Psoas muscle (tissue), 8 donors: ENCODE results near the gene MDM2. TPM values are rescaled to one million over a fixed set of nuclear protein-coding genes. Genes with fewer than 3 reads are reported as not detected.
A peak's percentile ranks its signal among the peaks of the same experiment; 100 is the strongest.

Experiments
- ATAC-seq, 4 donors: fragments of 200-7000 bp; cut with Tn5 transposase; one replicate each; pipeline ENCODE4 v1.9.1; 2020; ENCODE audit warnings: moderate library complexity in 3 of 4, mild to moderate bottlenecking in 2 of 4
- DNase-seq, 2 donors: peaks; one replicate each; pipeline ENCODE4 v3.0.0-alpha.2; 2020
- H3K27ac ChIP-seq: fragments of 200-600 bp; one replicate; pipeline ENCODE4 v1.8.0; 2022
- H3K27me3 ChIP-seq, 3 donors: fragments of 200-600 bp in 1 of 3; one replicate each; pipeline versions ENCODE4 v1.6.1 to v1.8.0; 2013 to 2022; ENCODE audit warnings: low read length in 2 of 3, mild to moderate bottlenecking in 2 of 3, moderate library complexity in 1 of 3; ENCODE audit not compliant: insufficient read depth in 3 of 3
- H3K36me3 ChIP-seq, 2 donors: fragments of 200-600 bp in 1 of 2; one replicate each; pipeline versions ENCODE4 v1.6.1 to v1.8.0; 2013 to 2022; ENCODE audit warnings: low read depth in 1 of 2, mild to moderate bottlenecking in 1 of 2, moderate library complexity in 1 of 2; ENCODE audit not compliant: insufficient read depth in 1 of 2
- H3K4me1 ChIP-seq: fragments of 200-600 bp; one replicate; pipeline ENCODE4 v1.8.0; 2022
- H3K4me3 ChIP-seq: fragments of 200-600 bp; one replicate; pipeline ENCODE4 v1.8.0; 2022; ENCODE audit warnings: mild to moderate bottlenecking
- H3K9me3 ChIP-seq: fragments of 200-600 bp; one replicate; pipeline ENCODE4 v1.8.0; 2022
- CTCF ChIP-seq: fragments of 200-600 bp; IDR thresholded peaks from one replicate; pipeline ENCODE4 v1.8.0; 2022; ENCODE audit warnings: antibody characterized with exemption
- WGBS, 3 donors: extraction: QIAGEN DNeasy Blood & Tissue Kit; methylation state at CpG; one replicate each; pipeline versions ENCODE4 v1.1.6 to v1.1.7; 2013; 5-methylcytosine and 5-hydroxymethylcytosine counted together
- intact Hi-C, 2 donors: fragments of 100-400 bp; cut with DNase I; formaldehyde crosslinking; loops; one replicate each; pipeline versions ENCODE4 v1.11.0 to v1.14.2; 2022
- polyA plus RNA-seq, 3 donors: library from polyadenylated mRNA; stranded (reverse); fragments of 200-250 nt; gene quantifications; one replicate each; pipeline ENCODE4 v1.2.3, GENCODE V29; 2013
- total RNA-seq, 4 donors: library from RNA; stranded (reverse); fragmentation: NEBNext Ultra II Directional in 2 of 4; extraction: Animal tissue kit (Norgen Biotek cat#: 25700) in 2 of 4; gene quantifications; one replicate each; pipeline versions ENCODE4 v1.2.1 to v1.2.4, GENCODE V29; 2021 to 2023
- donor health status: healthy with polysubstance abuse.
- donor health status: DM: no; HTN: no; CAD: no; lungs with moderate emphysema.
- donor health status: Bipolar disorder and iron deficiency.
- donor health status: healthy.
- donor health status: DM: yes; HTN: yes; CAD: no.
- donor health status: DM: no; HTN: no; CAD: no.
- donor health status: DM: no; HTN: no; CAD: no.
- donor health status: DM: yes; HTN: yes; CAD: no.

MDM2 gene
- total and polyA plus RNA-seq, 7 donors: 25.0 to 455 (median 51.8) TPM

GRCh38 chr12:68831751-68832503, 23.9 kb downstream of the MDM2 start:
- H3K4me1 ChIP-seq: peaks cover 6% of the 10 kb centered on the region
- intact Hi-C loops: loop anchor here in 1 of 2 donors (10.0 kb wide), 1 partner anchor 413 kb away; no protein-coding TSS in a partner anchor
- 93 to 98% (median 95%) methylated on average over 14 of the region's 14 CpGs for WGBS, 3 donors
- H3K4me3 ChIP-seq: no peak overlapping the region
- no peak for TF ChIP-seq CTCF
- no peak for DNase-seq
- no peak overlapping the region for H3K27ac ChIP-seq
- H3K27me3 ChIP-seq: no peaks in the 10 kb centered on the region
- ATAC-seq: no peak
- H3K9me3 ChIP-seq: no peaks in the 10 kb centered on the region
- peaks cover 5 to 97% of the 10 kb centered on the region in 2 donors for H3K36me3 ChIP-seq

GRCh38 chr12:68832504-68832867, 24.5 kb downstream of the MDM2 start:
- no peak overlapping the region for H3K4me3 ChIP-seq
- no peak for DNase-seq
- H3K4me1 ChIP-seq: peaks cover 6% of the 10 kb centered on the region
- no peaks in the 10 kb centered on the region for H3K9me3 ChIP-seq
- WGBS, 3 donors: 96 to 99% (median 96%) methylated on average over 4 of the region's 4 CpGs
- ATAC-seq: no peak
- intact Hi-C loops: loop anchor here in 1 of 2 donors (10.0 kb wide), 1 partner anchor 412 kb away; no protein-coding TSS in a partner anchor
- H3K27ac ChIP-seq: no peak overlapping the region
- peaks cover 5 to 97% of the 10 kb centered on the region in 2 donors for H3K36me3 ChIP-seq
- no peak for TF ChIP-seq CTCF
- no peaks in the 10 kb centered on the region for H3K27me3 ChIP-seq

- DNase-seq (no peak), ATAC-seq (no peak)
- whole genome bisulfite sequencing, 3 donors: 96 to 100% (median 98%) methylated on average over 4 of the region's 4 CpGs
- H3K36me3 ChIP-seq: peaks cover 5 to 97% of the 10 kb centered on the region in 2 donors
- no peak for TF ChIP-seq CTCF
- peaks cover 6% of the 10 kb centered on the region for H3K4me1 ChIP-seq
- no peak overlapping the region for H3K27ac ChIP-seq
- intact Hi-C loops: loop anchor here in 1 of 2 donors (10.0 kb wide), 1 partner anchor 411 kb away; no protein-coding TSS in a partner anchor
- no peaks in the 10 kb centered on the region for H3K9me3 ChIP-seq
- no peaks in the 10 kb centered on the region for H3K27me3 ChIP-seq
- H3K4me3 ChIP-seq: no peak overlapping the region
Measured at GRCh38 chr12:68833508-68833907, 25.5 kb downstream of the MDM2 start.

- Histone ChIP-seq H3K9me3 (no peaks in the 10 kb centered on the region), H3K4me3 (no peak overlapping the region), H3K4me1 (peaks cover 14% of the 10 kb centered on the region), H3K36me3 (peaks cover 5 to 97% of the 10 kb centered on the region in 2 donors), H3K27ac (no peak overlapping the region), H3K27me3 (no peaks in the 10 kb centered on the region)
- ATAC-seq: peak in 3 of 4 donors; percentile 26 to 63 (median 35)
- intact Hi-C loops: loop anchor here in 1 of 2 donors (10.0 kb wide), 1 partner anchor 409 kb away; no protein-coding TSS in a partner anchor
- WGBS, 3 donors: 42 to 53% (median 43%) methylated on average over 10 of the region's 10 CpGs
- DNase-seq: no peak
- no peak for TF ChIP-seq CTCF
Measured at GRCh38 chr12:68835333-68835908, 27.4 kb downstream of the MDM2 start.
